GM21390 (cell line): ENCODE results near the gene KCNC3.

Source experiments
- ATAC-seq: cut with Tn5 transposase; IDR thresholded peaks from one replicate; pipeline ENCODE4 v1.9.1; 2021; ENCODE audit not compliant: unreplicated experiment

Gene KCNC3

DNA sequence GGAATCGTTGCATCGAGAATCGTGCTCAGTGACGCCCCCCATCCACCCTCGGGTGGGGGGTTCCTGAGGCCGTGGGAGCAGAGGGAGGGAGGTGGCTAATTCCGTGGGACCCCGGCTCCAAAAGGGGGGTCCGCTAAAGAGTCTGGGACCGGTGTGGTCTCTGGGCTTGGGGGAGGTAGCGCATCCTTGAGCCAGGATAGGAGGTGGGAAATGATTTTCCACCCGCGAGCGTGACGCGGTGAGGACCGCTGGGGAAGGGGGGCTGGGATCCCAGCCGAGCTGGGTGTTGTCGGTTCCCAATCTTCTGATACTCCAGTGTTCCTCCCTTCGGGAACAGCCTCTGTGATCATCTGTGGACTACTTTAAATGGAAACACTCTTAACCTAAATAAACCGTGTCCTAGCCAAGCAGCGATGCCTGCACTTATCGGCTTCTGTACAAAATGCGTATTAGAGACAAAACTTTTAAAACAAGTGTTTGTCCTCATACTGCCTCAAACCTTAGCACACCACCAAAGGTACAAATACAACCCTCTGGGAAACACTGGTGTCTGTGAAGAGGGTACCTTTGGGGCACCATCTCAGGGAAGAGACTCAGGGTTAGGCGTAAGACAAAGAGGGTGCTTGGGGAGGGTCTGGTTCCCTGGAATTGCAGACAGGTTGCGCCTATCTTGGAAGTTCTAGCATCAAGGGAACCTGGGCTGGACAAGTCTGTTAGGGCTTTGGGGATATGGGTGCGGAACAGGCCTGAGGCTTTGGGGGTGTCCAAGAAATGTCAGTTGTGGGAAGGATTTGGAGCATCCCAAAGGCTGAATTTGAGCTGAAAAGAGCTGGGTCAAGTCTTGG, 16.0 kb downstream of the KCNC3 start:
- ATAC-seq: no peak

- ATAC-seq: no peak
These were observed 17.2 kb downstream of the KCNC3 start for GRCh38 chr19:50311723-50312635.

- ATAC-seq: no peak
These were observed 18.3 kb downstream of the KCNC3 start for GRCh38 chr19:50310759-50311465.

DNA sequence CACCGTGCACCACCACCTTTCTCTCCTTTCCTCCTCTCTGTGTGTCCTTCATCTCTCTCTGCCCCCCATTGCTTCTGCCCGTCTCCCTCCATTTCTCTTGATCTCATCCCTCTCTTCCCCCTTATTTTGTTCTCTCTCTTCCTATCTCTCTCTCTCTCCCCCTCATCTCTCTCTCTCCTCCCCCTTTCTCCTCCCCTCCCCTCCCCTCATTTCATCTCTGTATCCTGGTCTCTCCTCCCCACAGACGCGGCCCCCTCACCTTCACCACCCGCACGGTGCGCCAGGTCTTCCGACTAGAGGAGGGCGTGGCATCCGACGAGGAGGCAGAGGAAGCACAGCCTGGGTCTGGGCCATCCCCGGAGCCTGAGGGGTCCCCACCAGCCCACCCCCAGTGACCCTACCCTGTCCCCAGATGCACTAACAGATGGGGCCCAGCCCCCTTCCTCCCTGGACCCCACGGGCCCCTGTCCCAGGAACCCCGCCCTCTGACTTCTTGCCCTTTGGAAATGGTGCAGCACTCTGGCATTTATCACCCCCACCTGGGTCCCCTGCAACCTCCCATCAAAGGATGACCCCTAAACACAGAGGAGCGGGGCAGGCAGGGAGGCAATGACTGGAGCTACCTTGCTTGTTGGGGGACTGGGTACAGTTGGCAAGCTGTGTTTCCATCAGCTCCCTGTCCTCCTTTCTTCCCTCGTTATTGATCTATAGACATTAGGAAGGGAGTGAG, 19.6 kb downstream of the KCNC3 start:
- no peak for ATAC-seq

DNA sequence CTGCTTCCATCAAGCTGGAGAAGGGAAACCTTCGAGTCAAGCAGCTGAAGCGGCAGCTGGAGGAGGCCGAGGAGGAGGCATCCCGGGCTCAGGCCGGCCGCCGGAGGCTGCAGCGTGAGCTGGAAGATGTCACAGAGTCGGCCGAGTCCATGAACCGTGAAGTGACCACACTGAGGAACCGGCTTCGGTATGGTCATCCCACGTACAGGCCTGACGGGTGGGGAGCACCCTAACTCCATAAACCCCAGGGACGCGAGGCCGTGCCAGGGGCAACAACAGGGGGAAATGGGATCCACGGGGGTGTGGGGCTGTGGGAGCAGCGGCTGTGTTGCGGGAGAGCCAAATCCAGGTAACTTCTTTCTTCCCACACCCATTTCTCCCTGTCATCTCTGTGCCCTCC, 20.2 kb downstream of the KCNC3 start:
- no peak for ATAC-seq

DNA sequence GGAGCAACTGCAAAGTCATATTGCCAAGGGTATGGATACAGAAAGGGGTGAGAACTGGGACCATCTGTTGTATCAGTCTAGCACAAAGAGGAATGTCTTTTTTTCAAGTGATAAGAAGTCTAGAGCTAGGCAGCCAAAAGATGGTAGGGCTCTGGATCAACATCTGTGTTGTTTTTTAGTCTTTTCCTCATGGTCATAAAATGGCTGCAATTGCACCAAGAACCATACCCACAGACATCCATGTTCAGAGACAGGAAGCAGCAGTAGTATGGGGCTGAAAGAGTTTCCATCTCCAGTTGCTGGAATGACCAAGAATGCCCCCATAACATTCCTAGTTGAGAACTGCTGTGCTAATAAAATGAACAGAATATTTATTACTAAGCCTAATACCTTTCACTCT, 25.6 kb downstream of the KCNC3 start:
- ATAC-seq: no peak

- ATAC-seq: no peak
These were observed 27.6 kb downstream of the KCNC3 start for GRCh38 chr19:50301607-50301971.

DNA sequence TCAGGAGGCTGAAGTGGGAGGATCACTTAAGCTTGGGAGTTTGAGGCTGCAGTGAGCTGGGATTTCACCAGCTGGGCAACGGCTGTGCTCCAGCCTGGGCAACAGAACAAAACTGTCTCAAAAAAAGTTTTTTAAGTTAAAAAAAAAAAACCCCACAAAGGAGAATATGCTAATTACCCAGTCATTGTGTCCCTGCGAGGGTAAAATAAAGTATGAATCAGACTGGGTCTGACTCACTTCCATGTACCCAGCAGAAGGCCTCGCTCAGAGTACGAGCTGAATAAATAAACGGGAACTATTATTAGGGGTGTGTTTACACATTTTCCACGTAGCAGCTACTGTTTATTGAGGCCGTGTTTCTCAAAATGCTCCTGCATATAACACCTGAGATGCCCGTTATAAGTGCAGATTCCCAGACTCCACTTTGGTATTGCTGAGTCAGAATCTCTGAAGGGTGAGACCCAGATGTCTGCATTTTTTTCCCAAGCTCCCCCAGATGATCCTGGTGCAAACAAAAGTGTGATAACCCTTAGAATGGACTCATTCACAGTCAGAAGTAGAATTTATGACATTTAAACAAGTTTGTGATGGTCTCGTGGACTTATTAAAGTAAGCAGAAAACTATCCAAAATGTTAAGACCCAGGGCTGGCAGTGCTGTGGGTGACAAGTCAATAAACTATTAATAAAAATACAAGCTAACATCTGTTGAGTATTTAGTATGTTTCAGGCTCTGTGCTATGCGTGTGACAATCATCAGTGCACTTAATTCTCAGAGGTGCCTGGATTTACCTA, 28.2 kb downstream of the KCNC3 start:
- no peak for ATAC-seq

DNA sequence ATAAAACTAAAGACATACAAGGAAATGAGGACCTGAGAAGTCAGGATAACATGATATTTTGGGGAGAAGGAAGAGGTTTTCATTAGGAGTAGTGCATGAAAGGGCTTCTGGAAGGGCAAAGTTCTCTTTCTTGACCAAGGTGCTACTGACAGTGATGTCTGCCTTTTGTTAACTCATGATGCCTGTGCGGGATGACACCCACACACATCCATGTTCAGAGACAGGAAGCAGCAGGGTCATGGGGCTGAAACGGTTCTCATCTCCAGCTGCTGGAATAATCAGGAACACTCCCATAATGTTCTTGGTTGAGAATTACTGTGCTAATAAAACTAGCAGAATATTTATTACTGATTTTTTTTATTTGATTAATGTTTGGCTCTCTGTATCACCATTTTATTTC, 29.1 kb downstream of the KCNC3 start:
- ATAC-seq: no peak

DNA sequence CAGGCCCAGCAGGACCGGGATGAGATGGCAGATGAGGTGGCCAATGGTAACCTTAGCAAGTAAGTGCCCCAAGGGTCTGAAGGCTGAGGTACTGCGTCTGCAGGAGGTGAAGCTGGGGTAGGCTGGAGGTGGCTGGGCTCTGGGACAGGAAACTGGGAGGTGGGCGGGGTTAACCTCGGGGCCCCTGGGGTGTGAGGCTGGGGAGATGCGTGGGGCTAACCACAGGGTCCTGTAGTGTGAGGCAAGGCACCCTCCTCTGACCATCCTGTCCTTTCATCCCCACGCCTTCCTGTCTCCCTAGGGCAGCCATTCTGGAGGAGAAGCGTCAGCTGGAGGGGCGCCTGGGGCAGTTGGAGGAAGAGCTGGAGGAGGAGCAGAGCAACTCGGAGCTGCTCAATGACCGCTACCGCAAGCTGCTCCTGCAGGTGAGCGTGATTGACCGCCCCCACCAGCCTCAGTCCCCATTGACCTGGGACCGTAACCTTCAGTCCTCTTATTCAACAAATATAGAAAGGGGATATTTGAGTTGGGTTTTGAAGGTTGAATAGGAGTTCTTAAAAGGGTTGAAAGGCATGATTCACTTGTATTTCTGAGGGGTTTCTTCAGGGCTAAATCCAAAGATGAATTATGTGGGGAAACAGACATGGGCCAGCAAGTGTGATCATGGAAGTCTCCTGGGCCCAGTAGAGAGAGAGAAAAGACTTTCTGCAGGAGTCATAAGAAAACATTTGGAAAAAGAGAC, 35.7 kb downstream of the KCNC3 start:
- no peak for ATAC-seq

DNA sequence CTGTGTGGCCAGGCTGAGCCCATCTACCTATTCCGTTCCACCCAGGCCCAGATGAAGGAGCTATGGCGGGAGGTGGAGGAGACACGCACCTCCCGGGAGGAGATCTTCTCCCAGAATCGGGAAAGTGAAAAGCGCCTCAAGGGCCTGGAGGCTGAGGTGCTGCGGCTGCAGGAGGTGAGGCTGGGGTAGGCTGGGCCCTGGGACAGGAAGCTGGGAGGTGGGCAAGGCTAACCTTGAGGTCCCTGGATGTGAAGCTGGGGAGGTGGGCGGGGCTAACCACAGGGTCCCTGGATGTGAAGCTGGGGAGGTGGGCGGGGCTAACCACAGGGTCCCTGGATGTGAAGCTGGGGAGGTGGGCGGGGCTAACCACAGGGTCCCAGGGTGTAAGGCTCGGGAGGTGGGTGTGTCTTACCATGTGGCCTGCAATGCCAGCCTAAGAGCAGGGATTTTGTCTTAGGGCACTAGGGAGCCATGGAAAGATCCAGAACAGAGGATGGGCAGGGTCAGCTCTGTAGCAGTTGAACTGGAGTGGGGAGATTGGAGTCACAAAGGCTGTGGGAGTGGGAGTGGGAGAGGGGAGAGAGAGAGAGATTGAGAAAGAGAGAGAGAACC, 36.9 kb downstream of the KCNC3 start:
- no peak for ATAC-seq

GRCh38 chr19:50290775-50291174, 38.4 kb downstream of the KCNC3 start:
- no peak for ATAC-seq

DNA sequence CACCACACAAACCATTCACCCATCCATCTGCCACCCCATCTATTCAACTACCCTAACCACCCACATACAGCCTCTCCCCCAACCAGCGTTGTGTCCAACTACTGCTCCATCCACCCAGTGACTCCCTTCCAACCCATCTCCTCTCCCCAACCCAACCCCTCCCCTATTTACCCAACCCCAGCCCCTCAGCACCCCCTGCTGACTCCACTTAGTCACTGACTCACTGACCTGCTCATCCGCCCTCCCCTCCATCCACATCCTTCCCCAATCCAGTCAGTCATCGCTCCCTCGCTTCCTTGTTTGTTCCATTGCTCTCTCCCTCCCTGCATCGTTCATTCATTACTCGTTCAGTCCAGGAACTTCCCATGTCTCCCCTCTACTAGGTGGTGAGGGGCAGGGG, 39.2 kb downstream of the KCNC3 start:
- ATAC-seq: no peak

- no peak for ATAC-seq
These were observed 40.2 kb downstream of the KCNC3 start for GRCh38 chr19:50288954-50289353.

GRCh38 chr19:50287331-50287730, 41.8 kb downstream of the KCNC3 start:
- no peak for ATAC-seq

- no peak for ATAC-seq
These were observed 42.7 kb downstream of the KCNC3 start for GRCh38 chr19:50286443-50286842.

GRCh38 chr19:50285833-50286232, 43.3 kb downstream of the KCNC3 start:
- ATAC-seq: no peak

DNA sequence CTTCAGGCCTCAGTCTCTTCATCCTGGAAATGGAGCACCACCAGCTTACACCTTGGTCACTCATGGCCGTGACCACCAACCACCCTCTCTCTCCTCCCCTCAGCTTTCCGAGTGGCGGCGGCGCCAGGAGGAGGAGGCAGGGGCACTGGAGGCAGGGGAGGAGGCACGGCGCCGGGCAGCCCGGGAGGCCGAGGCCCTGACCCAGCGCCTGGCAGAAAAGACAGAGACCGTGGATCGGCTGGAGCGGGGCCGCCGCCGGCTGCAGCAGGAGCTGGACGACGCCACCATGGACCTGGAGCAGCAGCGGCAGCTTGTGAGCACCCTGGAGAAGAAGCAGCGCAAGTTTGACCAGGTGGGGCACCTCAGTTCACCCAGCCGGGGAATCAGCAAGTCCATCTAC, 47.7 kb downstream of the KCNC3 start:
- ATAC-seq: no peak

GRCh38 chr19:50280983-50281382, 48.2 kb downstream of the KCNC3 start:
- ATAC-seq: no peak
